H9 (cell line): ENCODE results near the gene GNPAT. TPM values are rescaled to one million over a fixed set of nuclear protein-coding genes. Genes with fewer than 3 reads are reported as not detected.
A peak's percentile ranks its signal among the peaks of the same experiment; 100 is the strongest.

Source experiments
- DNase-seq: peaks from one replicate; pipeline ENCODE4 v3.0.0-alpha.2; 2017
- H2AFZ ChIP-seq: one replicate; pipeline ENCODE4 v1.6.1; 2013; ENCODE audit warnings: mild to moderate bottlenecking, low read length, control low read depth, moderate library complexity
- H2AK5ac ChIP-seq: 2 replicates; pipeline ENCODE4 v1.6.1; 2013; ENCODE audit warnings: low read length, control low read depth, mixed read lengths; ENCODE audit not compliant: insufficient read length
- H2BK120ac ChIP-seq: one replicate; pipeline ENCODE4 v1.6.1; 2013; ENCODE audit warnings: low read depth, mild to moderate bottlenecking, low read length, control low read depth, inconsistent platforms; ENCODE audit not compliant: poor library complexity, severe bottlenecking
- H2BK12ac ChIP-seq: 2 replicates; pipeline ENCODE4 v1.6.1; 2013; ENCODE audit warnings: low read length, control low read depth, mixed read lengths, low read depth; ENCODE audit not compliant: insufficient read length
- H2BK15ac ChIP-seq: 2 replicates; pipeline ENCODE4 v1.6.1; 2013; ENCODE audit warnings: low read depth, low read length, control low read depth
- H2BK20ac ChIP-seq: one replicate; pipeline ENCODE4 v1.6.1; 2013; ENCODE audit warnings: low read depth, mild to moderate bottlenecking, low read length, control low read depth, inconsistent platforms; ENCODE audit not compliant: poor library complexity, severe bottlenecking
- H2BK5ac ChIP-seq: 2 replicates; pipeline ENCODE4 v1.6.1; 2013; ENCODE audit warnings: low read length, control low read depth, mixed read lengths; ENCODE audit not compliant: insufficient read length
- H3K14ac ChIP-seq: 2 replicates; pipeline ENCODE4 v1.6.1; 2013; ENCODE audit warnings: low read length, control low read depth; ENCODE audit not compliant: insufficient read depth
- H3K18ac ChIP-seq: 2 replicates; pipeline ENCODE4 v1.6.1; 2013; ENCODE audit warnings: low read depth, mild to moderate bottlenecking, mixed read lengths, low read length, control low read depth; ENCODE audit not compliant: insufficient read length
- H3K23ac ChIP-seq: 2 replicates; pipeline ENCODE4 v1.6.1; 2013; ENCODE audit warnings: low read length, control low read depth, mixed read lengths, low read depth; ENCODE audit not compliant: insufficient read length
- H3K23me2 ChIP-seq: 2 replicates; pipeline ENCODE4 v1.6.1; 2013; ENCODE audit warnings: low read depth, mild to moderate bottlenecking, mixed read lengths, low read length, control low read depth; ENCODE audit not compliant: insufficient read length, poor library complexity, severe bottlenecking
- H3K27ac ChIP-seq: 2 replicates; pipeline ENCODE4 v1.5.1; 2013; ENCODE audit warnings: low read length, control low read depth, mixed read lengths, low read depth; ENCODE audit not compliant: insufficient read length
- H3K27me3 ChIP-seq: 2 replicates; pipeline ENCODE4 v1.6.1; 2013; ENCODE audit warnings: low read length, control low read depth, inconsistent platforms; ENCODE audit not compliant: insufficient read depth
- H3K4ac ChIP-seq: 2 replicates; pipeline ENCODE4 v1.6.1; 2013; ENCODE audit warnings: low read depth, mild to moderate bottlenecking, control low read depth, inconsistent platforms, low read length, moderate library complexity
- H3K4me1 ChIP-seq: 2 replicates; pipeline ENCODE4 v1.6.1; 2013; ENCODE audit warnings: low read length, control low read depth, inconsistent platforms; ENCODE audit not compliant: insufficient read depth
- H3K4me2 ChIP-seq: 2 replicates; pipeline ENCODE4 v1.6.1; 2013; ENCODE audit warnings: low read length, control low read depth, mixed read lengths; ENCODE audit not compliant: insufficient read length, insufficient read depth
- H3K56ac ChIP-seq: 2 replicates; pipeline ENCODE4 v1.6.1; 2013; ENCODE audit warnings: low read depth, mild to moderate bottlenecking, mixed read lengths, low read length, control low read depth; ENCODE audit not compliant: insufficient read length
- H3K79me1 ChIP-seq: 2 replicates; pipeline ENCODE4 v1.6.1; 2013; ENCODE audit warnings: low read depth, mild to moderate bottlenecking, moderate library complexity, low read length, control low read depth, inconsistent platforms; ENCODE audit not compliant: insufficient read depth, poor library complexity, severe bottlenecking
- H3K79me2 ChIP-seq: 2 replicates; pipeline ENCODE4 v1.6.1; 2013; ENCODE audit warnings: low read length, control low read depth, inconsistent platforms; ENCODE audit not compliant: insufficient read depth
- H3K9ac ChIP-seq: 2 replicates; pipeline ENCODE4 v1.6.1; 2013; ENCODE audit warnings: low read length, control low read depth, mixed read lengths; ENCODE audit not compliant: insufficient read length; ENCODE audit errors: extremely low read depth
- H3K9me3 ChIP-seq: one replicate; pipeline ENCODE4 v1.6.1; 2013; ENCODE audit warnings: low read depth, low read length, inconsistent platforms; ENCODE audit not compliant: control insufficient read depth
- H3T11ph ChIP-seq: one replicate; pipeline ENCODE4 v1.6.1; 2013; ENCODE audit warnings: mild to moderate bottlenecking, low read length, control low read depth, inconsistent platforms
- H4K20me1 ChIP-seq: one replicate; pipeline ENCODE4 v1.6.1; 2013; ENCODE audit not compliant: control insufficient read depth, insufficient read length, insufficient read depth
- H4K5ac ChIP-seq: 2 replicates; pipeline ENCODE4 v1.6.1; 2013; ENCODE audit warnings: low read depth, mild to moderate bottlenecking, mixed read lengths, low read length, control low read depth; ENCODE audit not compliant: insufficient read length
- H4K8ac ChIP-seq: replicated peaks from 2 replicates; pipeline ENCODE4 v1.6.1; 2013; ENCODE audit warnings: low read length, control low read depth, mixed read lengths, low read depth; ENCODE audit not compliant: insufficient read length
- H4K91ac ChIP-seq: 2 replicates; pipeline ENCODE4 v1.6.1; 2013; ENCODE audit warnings: low read depth, mild to moderate bottlenecking, moderate library complexity, mixed read lengths, low read length, control low read depth; ENCODE audit not compliant: insufficient read length
- H3K27ac Mint-ChIP-seq, 3 experiments: 2 replicates in 2 of 3; 3 replicates in 1 of 3; pipeline ENCODE4 v1.8.0; 2020 to 2021; ENCODE audit warnings: mixed read lengths in 3 of 3, mild to moderate bottlenecking in 1 of 3, moderate library complexity in 1 of 3
- H3K27me3 Mint-ChIP-seq: 2 replicates; pipeline ENCODE4 v1.8.0; 2021; ENCODE audit warnings: low read depth, mild to moderate bottlenecking, moderate library complexity, mixed read lengths
- H3K36me3 Mint-ChIP-seq, 3 experiments: 2 replicates in 2 of 3; 3 replicates in 1 of 3; pipeline ENCODE4 v1.8.0; 2020 to 2021; ENCODE audit warnings: low read depth in 3 of 3, mixed read lengths in 3 of 3; ENCODE audit not compliant: insufficient read depth in 1 of 3
- H3K4me1 Mint-ChIP-seq, 2 experiments: 2 replicates each; pipeline ENCODE4 v1.8.0; 2020; ENCODE audit warnings: mixed read lengths in 2 of 2
- H3K4me3 Mint-ChIP-seq, 2 experiments: 2 replicates in 1 of 2; 3 replicates in 1 of 2; pipeline ENCODE4 v1.8.0; 2020 to 2021; ENCODE audit warnings: mild to moderate bottlenecking in 2 of 2, mixed read lengths in 2 of 2, moderate library complexity in 1 of 2
- H3K9me3 Mint-ChIP-seq, 2 experiments: 2 replicates in 1 of 2; 3 replicates in 1 of 2; pipeline ENCODE4 v1.8.0; 2020; ENCODE audit warnings: mild to moderate bottlenecking in 2 of 2, mixed read lengths in 2 of 2, moderate library complexity in 1 of 2
- CTCF ChIP-seq: fragments of 200-600 bp; sonication (generic); conservative IDR thresholded peaks from 3 replicates; pipeline ENCODE4 v1.8.0; 2021; ENCODE audit warnings: antibody characterized with exemption, mild to moderate bottlenecking
- WGBS: extraction: QIAGEN DNeasy Blood & Tissue Kit; methylation state at CpG from one replicate; pipeline ENCODE4 v1.1.7; 2013; ENCODE audit warnings: missing lambda C conversion rate, low lambda C conversion rate, mixed read lengths; ENCODE audit not compliant: insufficient read length; ENCODE audit errors: extremely low coverage; 5-methylcytosine and 5-hydroxymethylcytosine counted together
- total RNA-seq: library from RNA; stranded (reverse); gene quantifications from 2 replicates; pipeline ENCODE4 v1.2.1, GENCODE V29; 2021

The GNPAT gene
- total RNA-seq, 1 experiment from 2014 or later: 38.1 TPM

DNA sequence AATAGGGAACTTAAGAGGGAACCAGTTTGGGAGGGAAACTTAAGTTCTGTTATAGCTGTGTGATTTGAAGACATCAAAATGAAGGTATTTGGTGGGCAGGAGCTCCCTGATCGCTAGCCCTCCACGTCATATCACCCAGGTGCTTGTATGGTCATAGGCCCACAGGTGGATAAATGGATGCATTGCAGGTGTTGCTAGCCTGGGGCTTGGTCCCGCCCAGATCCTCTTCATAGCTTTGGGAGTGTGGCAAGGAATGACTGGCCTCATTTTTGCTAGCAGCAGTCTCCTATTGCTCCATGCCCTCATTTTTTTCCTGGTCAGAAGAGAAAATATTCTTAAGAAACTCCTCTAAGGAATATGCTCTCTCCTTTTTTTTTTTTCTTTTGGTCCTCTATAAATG lies 11.3 kb downstream of the GNPAT start:
- no peaks in the 10 kb centered on the region for H3K79me1 ChIP-seq
- peak; percentile 29 for DNase-seq
- no peak overlapping the region for H3K27ac ChIP-seq
- H3K18ac ChIP-seq: no peak overlapping the region
- H3K9me3 ChIP-seq: no peaks in the 10 kb centered on the region
- no peaks in the 10 kb centered on the region for H3K9me3 Mint-ChIP-seq
- H2BK120ac ChIP-seq: no peak overlapping the region
- H2AK5ac ChIP-seq: no peak overlapping the region
- H3K36me3 Mint-ChIP-seq: peaks cover 5 to 32% (median 32%) of the 10 kb centered on the region in 3 experiments; a peak in 6 of 7 replicates
- H4K91ac ChIP-seq: no peak overlapping the region
- no peak overlapping the region for H3K23ac ChIP-seq
- no peak overlapping the region for H4K8ac ChIP-seq
- H3K4me1 Mint-ChIP-seq: no peaks in the 10 kb centered on the region
- WGBS: no CpG with 5 or more reads among the region's 3 CpGs
- no peak overlapping the region for H3T11ph ChIP-seq
- no peaks in the 10 kb centered on the region for H3K79me2 ChIP-seq
- H3K9ac ChIP-seq: no peak overlapping the region
- H3K27ac Mint-ChIP-seq: no peak overlapping the region
- TF ChIP-seq CTCF: no peak
- H3K14ac ChIP-seq: no peak overlapping the region
- no peak overlapping the region for H3K4ac ChIP-seq
- H3K4me3 Mint-ChIP-seq: no peak overlapping the region
- H2AFZ ChIP-seq: no peak overlapping the region
- H4K20me1 ChIP-seq: no peaks in the 10 kb centered on the region
- H3K27me3 Mint-ChIP-seq: no peaks in the 10 kb centered on the region
- H2BK5ac ChIP-seq: no peak overlapping the region
- H4K5ac ChIP-seq: no peak overlapping the region
- H3K23me2 ChIP-seq: no peaks in the 10 kb centered on the region
- H3K56ac ChIP-seq: no peak overlapping the region
- no peak overlapping the region for H2BK15ac ChIP-seq
- H2BK20ac ChIP-seq: no peak overlapping the region
- H3K27me3 ChIP-seq: no peaks in the 10 kb centered on the region
- H3K4me2 ChIP-seq: no peak overlapping the region
- no peak overlapping the region for H2BK12ac ChIP-seq
- H3K4me1 ChIP-seq: no peaks in the 10 kb centered on the region
